LNCAP (cell line): ENCODE data around the gene TESK1.
A peak's percentile ranks its signal among the peaks of the same experiment; 100 is the strongest.

Experiments used
- CTCF ChIP-seq: fragments of 450-650 bp; IDR thresholded peaks from 2 replicates; pipeline ENCODE4 v1.5.1; 2017; ENCODE audit warnings: mild to moderate bottlenecking

TESK1 gene

GRCh38 chr9:35658137-35658967 lies 53.3 kb downstream of the TESK1 start, which contains the start of gene CCDC107:
TSS of gene CCDC107 (plus strand) at chr9:35658292. CDS start at chr9:35658380, 88 bp downstream.
- TF ChIP-seq CTCF = peak; percentile 53

DNA sequence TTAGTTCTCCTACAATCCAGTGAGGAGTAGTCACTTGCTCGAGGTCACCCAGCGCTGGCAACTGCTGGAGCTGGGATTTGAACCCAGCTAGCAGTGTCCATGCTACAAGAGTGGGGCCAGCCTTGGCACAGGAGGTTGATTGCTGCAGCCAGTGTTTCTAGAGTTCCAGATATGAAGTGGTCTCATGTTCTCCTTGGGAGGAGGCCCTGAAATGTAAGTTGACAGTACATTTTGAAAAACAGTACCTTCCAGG lies 53.8 kb downstream of the TESK1 start:
- no peak for TF ChIP-seq CTCF

DNA sequence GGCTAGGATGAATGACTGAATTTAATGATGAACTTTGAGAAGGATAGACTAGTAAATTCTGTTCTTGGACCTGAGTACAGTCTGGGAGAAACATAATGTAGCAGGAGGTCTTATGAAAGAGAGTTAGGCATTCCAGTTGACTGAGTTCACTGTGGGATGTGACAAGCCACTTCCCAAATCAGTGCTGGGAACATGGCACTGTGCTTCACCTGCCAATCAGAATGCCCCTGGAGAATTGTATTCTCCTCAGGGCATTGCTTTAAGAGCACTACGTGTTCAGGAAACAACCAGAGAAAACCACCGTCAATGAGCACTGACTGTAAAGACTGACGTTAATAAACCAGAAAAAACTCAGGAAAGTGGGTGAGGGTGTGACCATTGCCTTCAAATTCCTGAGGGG lies 54.3 kb downstream of the TESK1 start:
- TF ChIP-seq CTCF = no peak
